ENCODE measurements around the gene CCDC150.
A peak's percentile ranks its signal among the peaks of the same experiment; 100 is the strongest.

CCDC150 gene

DNA sequence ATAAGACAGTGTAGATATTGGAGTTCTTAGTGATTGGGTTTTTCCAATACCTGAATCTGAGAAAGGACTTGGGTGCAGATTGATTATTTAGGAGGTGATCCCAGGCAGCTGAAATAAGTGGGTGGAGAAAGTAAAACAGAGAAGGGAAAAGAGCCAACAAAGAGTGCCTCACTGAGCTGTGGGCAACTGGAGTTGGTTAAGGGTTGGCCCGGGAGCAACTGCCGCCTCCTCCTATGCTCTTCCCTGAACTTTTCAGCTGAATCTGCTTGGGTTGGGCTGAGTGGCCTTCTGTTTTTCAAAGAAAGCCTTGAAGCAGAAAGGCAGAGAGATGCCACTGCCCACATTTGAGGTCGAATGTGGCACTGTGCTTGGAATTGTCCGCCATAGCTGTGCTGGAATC is 20.9 kb upstream of the CCDC150 start:
- no peak for TF ChIP-seq CTCF (IDR thresholded peaks at IDR 0.05; ENCODE audit: control insufficient read depth, insufficient read depth, low read depth, low read length, missing control alignments)

GRCh38 chr2:196630531-196630930 is 9.0 kb upstream of the CCDC150 start:
- TF ChIP-seq CTCF (IDR thresholded peaks at IDR 0.05; ENCODE audit: control insufficient read depth, insufficient read depth, low read depth, low read length, missing control alignments), result no peak
- H3K4me3 ChIP-seq (ENCODE audit: control insufficient read depth, low read depth, low read length), result no peak overlapping the region
- no peak for DNase-seq (ENCODE audit: low read depth)

More for the DNA sequence above, 20.9 kb upstream of the CCDC150 start:
- no peak for DNase-seq (ENCODE audit: low read depth)
- H3K4me3 ChIP-seq (ENCODE audit: control insufficient read depth, low read depth, low read length), result no peak overlapping the region

GRCh38 chr2:196635156-196635555 is 4.4 kb upstream of the CCDC150 start:
- no peak for DNase-seq (ENCODE audit: low read depth)
- no peak for TF ChIP-seq CTCF (IDR thresholded peaks at IDR 0.05; ENCODE audit: control insufficient read depth, insufficient read depth, low read depth, low read length, missing control alignments)
- no peak overlapping the region for H3K4me3 ChIP-seq (ENCODE audit: control insufficient read depth, low read depth, low read length)

DNA sequence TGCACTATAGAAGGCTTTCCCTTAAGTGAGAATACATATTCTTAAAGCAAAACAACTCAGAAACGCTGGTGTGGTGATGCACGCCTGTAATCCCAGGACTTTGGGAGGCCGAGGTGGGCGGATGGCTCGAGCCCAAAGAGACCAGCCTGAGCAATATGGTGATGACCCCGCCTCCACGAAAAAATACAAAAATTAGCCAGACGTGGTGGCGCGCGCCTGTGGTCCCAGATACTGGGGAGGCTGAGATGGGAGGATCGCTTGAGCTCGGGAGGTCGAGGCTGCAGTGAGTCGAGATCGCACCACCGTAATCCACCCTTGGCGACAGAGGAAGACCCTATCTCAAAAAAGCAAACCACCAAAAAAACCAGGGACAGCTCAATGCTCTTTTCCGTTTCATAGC is 750 bp upstream of the CCDC150 start:
- no peak for DNase-seq (ENCODE audit: low read depth)
- no peak overlapping the region for H3K4me3 ChIP-seq (ENCODE audit: control insufficient read depth, low read depth, low read length)
- TF ChIP-seq CTCF (IDR thresholded peaks at IDR 0.05; ENCODE audit: control insufficient read depth, insufficient read depth, low read depth, low read length, missing control alignments), result no peak

DNA sequence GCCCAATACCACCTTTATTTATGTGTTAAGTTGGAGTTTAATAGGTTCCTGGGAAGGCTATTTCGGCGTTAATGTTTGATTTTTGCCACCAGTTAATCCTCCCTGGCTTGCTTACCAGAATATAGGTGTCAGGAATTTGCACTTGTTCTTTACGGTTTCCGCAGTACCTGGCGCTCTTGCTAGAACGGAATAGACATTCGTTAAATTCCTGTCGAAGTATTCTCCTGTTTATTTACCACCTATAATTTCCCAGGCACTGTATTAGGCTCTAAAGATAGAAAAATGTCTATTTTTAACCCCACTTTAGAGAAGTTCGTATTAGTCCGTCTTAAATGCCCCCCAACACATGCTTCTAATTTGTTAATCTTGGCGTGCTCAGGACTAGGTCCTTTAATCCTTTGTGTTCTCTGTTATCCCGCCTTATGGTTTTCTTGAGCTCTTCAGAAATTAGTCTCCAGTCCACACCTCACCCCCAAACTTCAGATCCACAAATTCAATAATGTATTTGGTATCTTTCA is 575 bp downstream of the CCDC150 start:
- H3K4me3 ChIP-seq (ENCODE audit: control insufficient read depth, low read depth, low read length), result peak overlapping the region; percentile 79
- DNase-seq (ENCODE audit: low read depth), result no peak
- no peak for TF ChIP-seq CTCF (IDR thresholded peaks at IDR 0.05; ENCODE audit: control insufficient read depth, insufficient read depth, low read depth, low read length, missing control alignments)

- no peak for TF ChIP-seq CTCF (IDR thresholded peaks at IDR 0.05; ENCODE audit: control insufficient read depth, insufficient read depth, low read depth, low read length, missing control alignments)
- no peak overlapping the region for H3K4me3 ChIP-seq (ENCODE audit: control insufficient read depth, low read depth, low read length)
- DNase-seq (ENCODE audit: low read depth), result no peak
Measured at GRCh38 chr2:196649202-196649601, 9.7 kb downstream of the CCDC150 start.
